WTC11 (cell line): ENCODE results near the gene RUNX2. TPM values are rescaled to one million over a fixed set of nuclear protein-coding genes. Genes with fewer than 3 reads are reported as not detected.

Experiments used
- ATAC-seq: fragments of 200-7000 bp; cut with Tn5 transposase; 2 replicates; pipeline ENCODE4 v1.10.0; 2021; ENCODE audit warnings: mild to moderate bottlenecking, moderate library complexity
- CTCF ChIA-PET: fragments of 300-600 bp; sonication (Branson Sonifier 250); formaldehyde crosslinking; loops from one replicate; lab custom pipeline; 2021; ENCODE audit warnings: antibody characterized with exemption; lab: Charles Lee
- POLR2A ChIA-PET: fragments of 350-600 bp; sonication (Branson Sonifier 250); formaldehyde crosslinking; loops from one replicate; lab custom pipeline; 2021; ENCODE audit warnings: antibody characterized with exemption; lab: Charles Lee
- DNase-seq: peaks from one replicate; pipeline ENCODE4 v3.0.0; 2021; ENCODE audit warnings: low spot score
- H3K27ac Mint-ChIP-seq: 2 replicates; pipeline ENCODE4 v1.8.0; 2021; ENCODE audit warnings: mixed read lengths
- H3K27me3 Mint-ChIP-seq: 2 replicates; pipeline ENCODE4 v1.8.0; 2021; ENCODE audit warnings: low read depth, mild to moderate bottlenecking, moderate library complexity, mixed read lengths
- H3K36me3 Mint-ChIP-seq: 2 replicates; pipeline ENCODE4 v1.8.0; 2021; ENCODE audit warnings: mixed read lengths
- H3K4me1 Mint-ChIP-seq: 2 replicates; pipeline ENCODE4 v1.8.0; 2022; ENCODE audit warnings: mixed read lengths
- H3K4me3 Mint-ChIP-seq: 2 replicates; pipeline ENCODE4 v1.8.0; 2021; ENCODE audit warnings: mild to moderate bottlenecking, moderate library complexity, mixed read lengths
- H3K9me3 Mint-ChIP-seq: 2 replicates; pipeline ENCODE4 v1.8.0; 2021; ENCODE audit warnings: mixed read lengths
- AFF4 ChIP-seq: sonication (generic); formaldehyde crosslinking; IDR thresholded peaks from 2 replicates; pipeline ENCODE4 v1.8.1; 2023; ENCODE audit warnings: mild to moderate bottlenecking, missing genetic modification reagents, borderline replicate concordance
- ATF1 ChIP-seq: sonication (generic); formaldehyde crosslinking; IDR thresholded peaks from 2 replicates; pipeline ENCODE4 v1.8.1; 2023; ENCODE audit warnings: mild to moderate bottlenecking, moderate library complexity, missing genetic modification reagents
- ATF2 ChIP-seq: sonication (generic); formaldehyde crosslinking; IDR thresholded peaks from 2 replicates; pipeline ENCODE4 v1.8.1; 2022; ENCODE audit warnings: low read depth, missing genetic modification reagents, borderline replicate concordance
- ESRRA ChIP-seq: sonication (generic); formaldehyde crosslinking; IDR thresholded peaks from 2 replicates; pipeline ENCODE4 v1.8.1; 2022; ENCODE audit warnings: mild to moderate bottlenecking, missing genetic modification reagents, borderline replicate concordance
- FOXK1 ChIP-seq: sonication (generic); formaldehyde crosslinking; IDR thresholded peaks from 2 replicates; pipeline ENCODE4 v1.8.0; 2022; ENCODE audit warnings: mild to moderate bottlenecking, moderate library complexity, missing genetic modification reagents
- GABPB1 ChIP-seq: sonication (generic); formaldehyde crosslinking; IDR thresholded peaks from 2 replicates; pipeline ENCODE4 v1.8.1; 2023; ENCODE audit warnings: mild to moderate bottlenecking, missing genetic modification reagents
- GRHL2 ChIP-seq: fragments of 250-450 bp; sonication (Bioruptor Pico); IDR thresholded peaks from 2 replicates; pipeline ENCODE4 v1.8.0; 2022; ENCODE audit warnings: mild to moderate bottlenecking, moderate library complexity; ENCODE audit not compliant: insufficient replicate concordance, severe bottlenecking
- KAT7 ChIP-seq: sonication (generic); formaldehyde crosslinking; IDR thresholded peaks from 2 replicates; pipeline ENCODE4 v1.8.1; 2023; ENCODE audit warnings: missing genetic modification reagents, mild to moderate bottlenecking, borderline replicate concordance
- MYBL2 ChIP-seq: sonication (generic); formaldehyde crosslinking; IDR thresholded peaks from 2 replicates; pipeline ENCODE4 v1.8.1; 2023; ENCODE audit warnings: mild to moderate bottlenecking, moderate library complexity, missing genetic modification reagents
- NFATC4 ChIP-seq: fragments of 250-450 bp; sonication (Bioruptor Pico); IDR thresholded peaks from 2 replicates; pipeline ENCODE4 v1.9.0; 2021; ENCODE audit warnings: mild to moderate bottlenecking
- NFYB ChIP-seq: sonication (generic); formaldehyde crosslinking; conservative IDR thresholded peaks from 2 replicates; pipeline ENCODE4 v1.8.0; 2022; ENCODE audit warnings: low read depth, missing genetic modification reagents
- NR1H2 ChIP-seq: sonication (generic); formaldehyde crosslinking; IDR thresholded peaks from 2 replicates; pipeline ENCODE4 v1.9.0; 2021; ENCODE audit warnings: mild to moderate bottlenecking, moderate library complexity, missing genetic modification reagents
- NR2C2 ChIP-seq: sonication (generic); formaldehyde crosslinking; IDR thresholded peaks from 2 replicates; pipeline ENCODE4 v1.8.0; 2022; ENCODE audit warnings: mild to moderate bottlenecking, missing genetic modification reagents
- NR3C1 ChIP-seq: sonication (generic); formaldehyde crosslinking; conservative IDR thresholded peaks from 2 replicates; pipeline ENCODE4 v1.8.1; 2023; ENCODE audit warnings: low read depth, mild to moderate bottlenecking, missing genetic modification reagents
- PRDM15 ChIP-seq: sonication (generic); formaldehyde crosslinking; IDR thresholded peaks from 2 replicates; pipeline ENCODE4 v1.8.0; 2022; ENCODE audit warnings: missing genetic modification reagents
- PREB ChIP-seq: sonication (generic); formaldehyde crosslinking; IDR thresholded peaks from 2 replicates; pipeline ENCODE4 v1.8.1; 2022; ENCODE audit warnings: mild to moderate bottlenecking, missing genetic modification reagents, moderate library complexity, borderline replicate concordance
- SMAD4 ChIP-seq: sonication (generic); formaldehyde crosslinking; IDR thresholded peaks from 2 replicates; pipeline ENCODE4 v1.8.0; 2022; ENCODE audit warnings: mild to moderate bottlenecking, missing genetic modification reagents
- SOX15 ChIP-seq: fragments of 250-450 bp; sonication (Bioruptor Pico); IDR thresholded peaks from 2 replicates; pipeline ENCODE4 v1.9.0; 2021; ENCODE audit warnings: mild to moderate bottlenecking
- TEAD1 ChIP-seq: sonication (generic); formaldehyde crosslinking; IDR thresholded peaks from 2 replicates; pipeline ENCODE4 v1.8.0; 2022; ENCODE audit warnings: mild to moderate bottlenecking, missing genetic modification reagents
- TEAD4 ChIP-seq: sonication (generic); formaldehyde crosslinking; IDR thresholded peaks from 2 replicates; pipeline ENCODE4 v1.8.0; 2022; ENCODE audit warnings: mild to moderate bottlenecking, missing genetic modification reagents
- ZNF138 ChIP-seq: sonication (generic); formaldehyde crosslinking; conservative IDR thresholded peaks from 2 replicates; pipeline ENCODE4 v1.8.1; 2022; ENCODE audit warnings: mild to moderate bottlenecking, moderate library complexity, missing genetic modification reagents
- ZNF263 ChIP-seq: sonication (generic); formaldehyde crosslinking; IDR thresholded peaks from 2 replicates; pipeline ENCODE4 v1.8.1; 2022; ENCODE audit warnings: low read depth, mild to moderate bottlenecking, moderate library complexity, missing genetic modification reagents
- ZNF396 ChIP-seq: fragments of 250-450 bp; sonication (Bioruptor Pico); IDR thresholded peaks from 2 replicates; pipeline ENCODE4 v1.8.0; 2021; ENCODE audit warnings: mild to moderate bottlenecking, moderate library complexity, borderline replicate concordance
- total RNA-seq: library from RNA; stranded (reverse); gene quantifications from 3 replicates; pipeline ENCODE4 v1.2.3, GENCODE V29; 2021
- TF ChIP-seq, protein P1 (sequence below): sonication (generic); formaldehyde crosslinking; IDR thresholded peaks from 2 replicates; pipeline ENCODE4 v1.8.1; 2023; ENCODE audit warnings: mild to moderate bottlenecking, missing genetic modification reagents, moderate library complexity
- TF ChIP-seq, protein P2 (sequence below): fragments of 250-450 bp; sonication (Bioruptor Pico); IDR thresholded peaks from 2 replicates; pipeline ENCODE4 v1.9.0; 2021; ENCODE audit warnings: mild to moderate bottlenecking

Gene RUNX2
- total RNA-seq, 1 experiment from 2014 or later: 0.28 TPM

- Mint-ChIP-seq H3K4me1 (no peaks in the 10 kb centered on the region), H3K9me3 (peaks cover 7% of the 10 kb centered on the region; the same call in 1 of the 2 replicates), H3K27me3 (no peaks in the 10 kb centered on the region; the same call in 1 of the 2 replicates)
- CTCF ChIA-PET: no interaction called here
- TF ChIP-seq FOXK1 (CRISPR knock-in tag) (no peak), ZNF263 (no peak), ATF2 (CRISPR knock-in tag) (no peak), NR2C2 (CRISPR knock-in tag) (no peak), NFATC4 (no peak), TEAD1 (CRISPR knock-in tag) (no peak), SMAD4 (CRISPR knock-in tag) (no peak), GRHL2 (CRISPR knock-in tag) (no peak), PREB (no peak), SOX15 (no peak), ESRRA (no peak), KAT7 (CRISPR knock-in tag) (no peak), ZNF396 (CRISPR knock-in tag) (no peak), NR3C1 (CRISPR knock-in tag) (no peak)
- TF ChIP-seq, protein P1, sequence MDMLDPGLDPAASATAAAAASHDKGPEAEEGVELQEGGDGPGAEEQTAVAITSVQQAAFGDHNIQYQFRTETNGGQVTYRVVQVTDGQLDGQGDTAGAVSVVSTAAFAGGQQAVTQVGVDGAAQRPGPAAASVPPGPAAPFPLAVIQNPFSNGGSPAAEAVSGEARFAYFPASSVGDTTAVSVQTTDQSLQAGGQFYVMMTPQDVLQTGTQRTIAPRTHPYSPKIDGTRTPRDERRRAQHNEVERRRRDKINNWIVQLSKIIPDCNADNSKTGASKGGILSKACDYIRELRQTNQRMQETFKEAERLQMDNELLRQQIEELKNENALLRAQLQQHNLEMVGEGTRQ (CRISPR knock-in tag): no peak
- TF ChIP-seq, all 79 proteins: peak for 0
- no peak for DNase-seq
- POLR2A ChIA-PET: no interaction called here
- Mint-ChIP-seq H3K27ac (no peak overlapping the region), H3K4me3 (no peak overlapping the region), H3K36me3 (no peaks in the 10 kb centered on the region)
- ATAC-seq: no peak
These were observed 360.1 kb downstream of the RUNX2 start for GRCh38 chr6:45688180-45688579.

- ATAC-seq (no peak), DNase-seq (no peak)
- ChIA-PET CTCF (interaction anchor here (1.0 to 2.1 kb wide), 2 partner anchors 25 to 189 kb away, joined by 4 to 6 read pairs; no protein-coding TSS in a partner anchor), POLR2A (no interaction called here)
- Mint-ChIP-seq H3K36me3 (no peaks in the 10 kb centered on the region), H3K9me3 (peaks cover 7% of the 10 kb centered on the region; the same call in 1 of the 2 replicates), H3K27ac (no peak overlapping the region), H3K4me1 (no peaks in the 10 kb centered on the region), H3K4me3 (no peak overlapping the region), H3K27me3 (no peaks in the 10 kb centered on the region)
- no peak for TF ChIP-seq ZNF396 (CRISPR knock-in tag)
- no peak for TF ChIP-seq NFYB (CRISPR knock-in tag)
- TF ChIP-seq TEAD4 (CRISPR knock-in tag): no peak
- TF ChIP-seq MYBL2: no peak
- no peak for TF ChIP-seq GABPB1
- no peak for TF ChIP-seq PRDM15 (CRISPR knock-in tag)
- TF ChIP-seq ZNF138 (CRISPR knock-in tag): no peak
- no peak for TF ChIP-seq AFF4 (CRISPR knock-in tag)
- TF ChIP-seq NR1H2 (CRISPR knock-in tag): no peak
- no peak for TF ChIP-seq ATF1 (CRISPR knock-in tag)
- TF ChIP-seq, protein P2, sequence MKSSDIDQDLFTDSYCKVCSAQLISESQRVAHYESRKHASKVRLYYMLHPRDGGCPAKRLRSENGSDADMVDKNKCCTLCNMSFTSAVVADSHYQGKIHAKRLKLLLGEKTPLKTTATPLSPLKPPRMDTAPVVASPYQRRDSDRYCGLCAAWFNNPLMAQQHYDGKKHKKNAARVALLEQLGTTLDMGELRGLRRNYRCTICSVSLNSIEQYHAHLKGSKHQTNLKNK (CRISPR knock-in tag): no peak
These were observed 361.9 kb downstream of the RUNX2 start for GRCh38 chr6:45689926-45690615.
